Liver (tissue), 9 donors: Measurements from ENCODE around the gene SHFL. TPM values are rescaled to one million over a fixed set of nuclear protein-coding genes. Genes with fewer than 3 reads are reported as not detected.

ENCODE experiments used
- DNase-seq: peaks from one replicate; pipeline ENCODE4 v3.0.0-alpha.2; 2017; ENCODE audit warnings: low spot score
- H3K27ac ChIP-seq, 2 donors: one replicate each; pipeline ENCODE4 v1.7.0; 2013; ENCODE audit warnings: inconsistent platforms in 2 of 2, low read length in 2 of 2, control low read depth in 1 of 2, low read depth in 1 of 2, mild to moderate bottlenecking in 1 of 2
- H3K27me3 ChIP-seq, 4 donors: one replicate each; pipeline versions ENCODE4 v1.6.1 to v1.7.0; 2013; ENCODE audit warnings: low read length in 3 of 4, inconsistent platforms in 1 of 4, mild to moderate bottlenecking in 1 of 4, moderate library complexity in 1 of 4; ENCODE audit not compliant: control insufficient read depth in 4 of 4, insufficient read depth in 4 of 4
- H3K36me3 ChIP-seq, 4 donors: one replicate each; pipeline versions ENCODE4 v1.6.1 to v1.7.0; 2013; ENCODE audit warnings: low read length in 3 of 4, mild to moderate bottlenecking in 3 of 4, low read depth in 1 of 4, moderate library complexity in 1 of 4; ENCODE audit not compliant: control insufficient read depth in 4 of 4, insufficient read depth in 3 of 4
- H3K4me1 ChIP-seq, 4 donors: one replicate each; pipeline versions ENCODE4 v1.6.1 to v1.7.0; 2013; ENCODE audit warnings: low read length in 3 of 4, mild to moderate bottlenecking in 3 of 4, moderate library complexity in 1 of 4; ENCODE audit not compliant: control insufficient read depth in 4 of 4, insufficient read depth in 4 of 4
- H3K4me3 ChIP-seq, 3 donors: one replicate each; pipeline versions ENCODE4 v1.6.1 to v1.7.0; 2013; ENCODE audit warnings: low read length in 3 of 3, control low read depth in 1 of 3, low read depth in 1 of 3, mild to moderate bottlenecking in 1 of 3
- H3K9ac ChIP-seq, 2 donors: one replicate each; pipeline ENCODE4 v1.7.0; 2013; ENCODE audit warnings: low read length in 2 of 2, mild to moderate bottlenecking in 2 of 2, moderate library complexity in 2 of 2, control low read depth in 1 of 2, low read depth in 1 of 2
- H3K9me3 ChIP-seq, 4 donors: one replicate each; pipeline versions ENCODE4 v1.6.1 to v1.7.0; 2013; ENCODE audit warnings: low read length in 3 of 4; ENCODE audit not compliant: control insufficient read depth in 4 of 4
- ATF3 ChIP-seq: IDR thresholded peaks from 2 replicates; pipeline ENCODE4 v1.6.1; 2016; ENCODE audit warnings: antibody characterized with exemption
- CTCF ChIP-seq: fragments of 150-350 bp; IDR thresholded peaks from 2 replicates; pipeline ENCODE4 v1.5.1; 2017; ENCODE audit warnings: improper control_type of control experiment, low read depth, low read length; ENCODE audit not compliant: missing input control
- EGR1 ChIP-seq, 2 donors: IDR thresholded peaks; 2 replicates each; pipeline ENCODE4 v1.6.1; 2016 to 2018; ENCODE audit warnings: antibody characterized with exemption in 2 of 2, low read depth in 2 of 2
- FOXA1 ChIP-seq: IDR thresholded peaks from 2 replicates; pipeline ENCODE4 v1.6.1; 2016; ENCODE audit warnings: antibody characterized with exemption
- FOXA2 ChIP-seq: IDR thresholded peaks from 2 replicates; pipeline ENCODE4 v1.6.1; 2016; ENCODE audit warnings: antibody characterized with exemption
- GABPA ChIP-seq, 2 donors: IDR thresholded peaks in 1 of 2; conservative IDR thresholded peaks in 1 of 2; 2 replicates each; pipeline ENCODE4 v1.6.1; 2016; ENCODE audit warnings: antibody characterized with exemption in 2 of 2, mild to moderate bottlenecking in 1 of 2, moderate library complexity in 1 of 2
- HNF4A ChIP-seq, 2 donors: conservative IDR thresholded peaks; 2 replicates each; pipeline ENCODE4 v1.6.1; 2016; ENCODE audit warnings: antibody characterized with exemption in 2 of 2, mild to moderate bottlenecking in 2 of 2
- HNF4G ChIP-seq: IDR thresholded peaks from 2 replicates; pipeline ENCODE4 v1.6.1; 2016; ENCODE audit warnings: antibody characterized with exemption
- JUND ChIP-seq, 2 donors: IDR thresholded peaks; 2 replicates each; pipeline ENCODE4 v1.6.1; 2016; ENCODE audit warnings: antibody characterized with exemption in 2 of 2
- MAX ChIP-seq: IDR thresholded peaks from 2 replicates; pipeline ENCODE4 v1.6.1; 2016; ENCODE audit warnings: antibody characterized with exemption
- NR2F2 ChIP-seq: IDR thresholded peaks from 2 replicates; pipeline ENCODE4 v1.6.1; 2016; ENCODE audit warnings: antibody characterized with exemption
- RAD21 ChIP-seq, 2 donors: IDR thresholded peaks; 2 replicates each; pipeline ENCODE4 v1.6.1; 2016; ENCODE audit warnings: antibody characterized with exemption in 2 of 2, mild to moderate bottlenecking in 2 of 2
- REST ChIP-seq: IDR thresholded peaks from 2 replicates; pipeline ENCODE4 v1.6.1; 2016; ENCODE audit warnings: antibody characterized with exemption, mild to moderate bottlenecking
- RXRA ChIP-seq, 2 donors: IDR thresholded peaks; 2 replicates each; pipeline ENCODE4 v1.6.1; 2017 to 2018; ENCODE audit warnings: antibody characterized with exemption in 2 of 2, mild to moderate bottlenecking in 1 of 2
- SP1 ChIP-seq: IDR thresholded peaks from 2 replicates; pipeline ENCODE4 v1.6.1; 2018; ENCODE audit warnings: antibody characterized with exemption, mild to moderate bottlenecking
- TAF1 ChIP-seq: conservative IDR thresholded peaks from 2 replicates; pipeline ENCODE4 v1.6.1; 2016; ENCODE audit warnings: antibody characterized with exemption, mild to moderate bottlenecking
- YY1 ChIP-seq: IDR thresholded peaks from 2 replicates; pipeline ENCODE4 v1.6.1; 2016; ENCODE audit warnings: antibody characterized with exemption, mild to moderate bottlenecking
- ZBTB33 ChIP-seq: IDR thresholded peaks from 2 replicates; pipeline ENCODE4 v1.6.1; 2016; ENCODE audit warnings: antibody characterized with exemption
- WGBS: extraction: QIAGEN DNeasy Blood & Tissue Kit; methylation state at CpG from one replicate; pipeline ENCODE4 v1.1.7; 2013; 5-methylcytosine and 5-hydroxymethylcytosine counted together
- polyA plus RNA-seq, 2 donors: library from polyadenylated mRNA; stranded (reverse) in 1 of 2; unstranded in 1 of 2; fragments of 200-250 nt in 1 of 2; fragments of >200 nt in 1 of 2; fragmentation: Nextera tagmentation in 1 of 2; extraction: Ambion mirVana in 1 of 2; gene quantifications; one replicate each; pipeline versions ENCODE4 v1.2.1 to v1.2.3, GENCODE V29; 2013 to 2015
- total RNA-seq, 2 donors: library from RNA; depleted of rRNA; stranded (reverse); fragments of >200 nt; gene quantifications; one replicate each; pipeline ENCODE4 v1.2.3, GENCODE V29; 2014
- donor health status: healthy.
- donor health status: healthy.
- donor health status: healthy.
- donor health status: healthy.
- donor health status: healthy.

SHFL gene
- total and polyA plus RNA-seq, 4 donors: 13.1 to 104 (median 84.7) TPM

- no peak for DNase-seq
- no peaks in the 10 kb centered on the region for H3K9me3 ChIP-seq
- H3K9ac ChIP-seq: no peak overlapping the region
- peak overlapping the region; percentile 59 to 65 for H3K27ac ChIP-seq
- H3K4me3 ChIP-seq: no peak overlapping the region
- peaks cover 0 to 16% (median 8%) of the 10 kb centered on the region in 4 donors for H3K4me1 ChIP-seq
- peaks cover 2 to 6% (median 4%) of the 10 kb centered on the region in 4 donors for H3K36me3 ChIP-seq
- WGBS: 83% methylated on average over 7 of the region's 7 CpGs
- H3K27me3 ChIP-seq: no peaks in the 10 kb centered on the region
- TF ChIP-seq FOXA2: no peak
- TF ChIP-seq SP1: no peak
- no peak for TF ChIP-seq EGR1 (IDR thresholded peaks at IDR 0.05; ENCODE audit: low read depth in 2 of 2)
- no peak for TF ChIP-seq JUND (IDR thresholded peaks at IDR 0.05)
- TF ChIP-seq MAX: no peak
- TF ChIP-seq YY1: no peak
- TF ChIP-seq CTCF: no peak
- no peak for TF ChIP-seq REST
- no peak for TF ChIP-seq ATF3
- TF ChIP-seq RAD21 (IDR thresholded peaks at IDR 0.05): no peak
- no peak for TF ChIP-seq ZBTB33
- no peak for TF ChIP-seq HNF4A (conservative IDR thresholded peaks at IDR 0.05)
- peak; percentile 37 to 60 for TF ChIP-seq RXRA (IDR thresholded peaks at IDR 0.05)
- TF ChIP-seq GABPA (IDR thresholded peaks at IDR 0.05 in 1 of 2, conservative IDR thresholded peaks at IDR 0.05 in 1 of 2): no peak
- TF ChIP-seq FOXA1: no peak
- TF ChIP-seq NR2F2: peak; percentile 25
Observed at GRCh38 chr19:10102787-10103236, 16.7 kb downstream of the SHFL start.

GRCh38 chr19:10104130-10104513, 18.0 kb downstream of the SHFL start:
- H3K27ac ChIP-seq: no peak overlapping the region

More at GRCh38 chr19:10104130-10104513, 18.0 kb downstream of the SHFL start:
- no peak for DNase-seq
- H3K36me3 ChIP-seq: peaks cover 4 to 15% (median 10%) of the 10 kb centered on the region in 4 donors
- H3K9ac ChIP-seq: no peak overlapping the region
- H3K9me3 ChIP-seq: no peaks in the 10 kb centered on the region
- no peaks in the 10 kb centered on the region for H3K27me3 ChIP-seq
- H3K4me1 ChIP-seq: peaks cover 0 to 11% (median 8%) of the 10 kb centered on the region in 4 donors
- no peak for TF ChIP-seq RAD21 (IDR thresholded peaks at IDR 0.05)
- no peak for TF ChIP-seq GABPA (IDR thresholded peaks at IDR 0.05 in 1 of 2, conservative IDR thresholded peaks at IDR 0.05 in 1 of 2)
- no peak for TF ChIP-seq ATF3
- no peak for TF ChIP-seq JUND (IDR thresholded peaks at IDR 0.05)
- no peak for TF ChIP-seq ZBTB33
- no peak for TF ChIP-seq NR2F2
- no peak for TF ChIP-seq MAX
- no peak for TF ChIP-seq TAF1
- TF ChIP-seq SP1: no peak
- no peak for TF ChIP-seq FOXA2
- TF ChIP-seq CTCF: no peak
- TF ChIP-seq HNF4G: no peak
- TF ChIP-seq RXRA (IDR thresholded peaks at IDR 0.05): no peak
- no peak for TF ChIP-seq EGR1 (IDR thresholded peaks at IDR 0.05; ENCODE audit: low read depth in 2 of 2)
- no peak overlapping the region for H3K4me3 ChIP-seq
